ENCODE measurements around the gene MAEA. TPM values are rescaled to one million over a fixed set of nuclear protein-coding genes. Genes with fewer than 3 reads are reported as not detected.
A peak's percentile ranks its signal among the peaks of the same experiment; 100 is the strongest.

Gene MAEA
- total and polyA plus RNA-seq, 9 of the 15 experiments (the other 6 are each of a cell fraction or from before 2014, with no cell fraction given), result 2.1 to 86.5 (median 45.0) TPM

- no peak for TF ChIP-seq THRA (IDR thresholded peaks at IDR 0.05)
- no peak for TF ChIP-seq KLF16 (IDR thresholded peaks at IDR 0.05)
- no peak for TF ChIP-seq GATAD2A (IDR thresholded peaks at IDR 0.05)
- no peak for TF ChIP-seq ATF1 (CRISPR knock-in tag; IDR thresholded peaks at IDR 0.05)
- 0 out of 2 replicates have a peak, but pooled peaks have one; percentile 1 for TF ChIP-seq ATF1 (tag; IDR thresholded peaks at IDR 0.05)
- TF ChIP-seq TAF1 (IDR thresholded peaks at IDR 0.05; ENCODE audit: control insufficient read depth, extremely low read depth, insufficient read depth, low read length, severe bottlenecking), result peak; percentile 6
- no peak for TF ChIP-seq MAFK (IDR thresholded peaks at IDR 0.05; ENCODE audit: low read length)
- TF ChIP-seq MCM7 (IDR thresholded peaks at IDR 0.05), result no peak
- TF ChIP-seq THAP12 (CRISPR knock-in tag; IDR thresholded peaks at IDR 0.05), result no peak
- no peak for TF ChIP-seq CCAR2 (IDR thresholded peaks at IDR 0.05; ENCODE audit: low read depth, low read length)
- no peak for TF ChIP-seq RBM15 (IDR thresholded peaks at IDR 0.05; ENCODE audit: insufficient read depth, low read length)
- no peak for TF ChIP-seq ZNF830 (CRISPR knock-in tag; IDR thresholded peaks at IDR 0.05)
- TF ChIP-seq BRD4 (IDR thresholded peaks at IDR 0.05), result no peak
- TF ChIP-seq MYNN (IDR thresholded peaks at IDR 0.05), result no peak
- no peak for TF ChIP-seq MYNN (CRISPR knock-in tag; IDR thresholded peaks at IDR 0.05)
- TF ChIP-seq CLOCK (CRISPR knock-in tag; IDR thresholded peaks at IDR 0.05; ENCODE audit: borderline replicate concordance), result no peak
- TF ChIP-seq ATF7 (IDR thresholded peaks at IDR 0.05), result no peak
- no peak for TF ChIP-seq ZNF778 (CRISPR knock-in tag; IDR thresholded peaks at IDR 0.05)
- TF ChIP-seq ZNF518B (CRISPR knock-in tag; IDR thresholded peaks at IDR 0.05), result no peak
- TF ChIP-seq ZNF274 (IDR thresholded peaks at IDR 0.05; ENCODE audit: borderline replicate concordance, low read depth, low read length), result no peak
Measured at GRCh38 chr4:1249731-1250526, 39.8 kb upstream of the MAEA start (continued).
